ENCODE data around the gene PEA15.

The PEA15 gene

GRCh38 chr1:160260406-160261382, 55.5 kb downstream of the PEA15 start:
- in situ Hi-C loops (cut with MboI; ENCODE audit: low pct_unique_long_range_greater_than_20kb, low sequenced_read_pairs, unreplicated experiment) = no loop called here
- DNase-seq (ENCODE audit: low spot score) = no peak
- no peak for TF ChIP-seq CTCF (IDR thresholded peaks at IDR 0.05; ENCODE audit: extremely low read depth, insufficient read depth, missing control alignments)

GRCh38 chr1:160261556-160261892, 56.3 kb downstream of the PEA15 start:
- no peak for TF ChIP-seq CTCF (IDR thresholded peaks at IDR 0.05; ENCODE audit: extremely low read depth, insufficient read depth, missing control alignments)
- DNase-seq (ENCODE audit: low spot score) = peak; percentile 73
- in situ Hi-C loops (cut with MboI; ENCODE audit: low pct_unique_long_range_greater_than_20kb, low sequenced_read_pairs, unreplicated experiment) = no loop called here

- TF ChIP-seq CTCF (IDR thresholded peaks at IDR 0.05; ENCODE audit: extremely low read depth, insufficient read depth, missing control alignments) = no peak
- in situ Hi-C loops (cut with MboI; ENCODE audit: low pct_unique_long_range_greater_than_20kb, low sequenced_read_pairs, unreplicated experiment) = no loop called here
- peak; percentile 94 for DNase-seq (ENCODE audit: low spot score)
These were observed 57.0 kb downstream of the PEA15 start, which contains the start of gene DCAF8 for GRCh38 chr1:160261893-160262794. Gene DCAF8 (minus strand): TSS chr1:160262549. CDS start chr1:160244008, 18,541 bp downstream.

GRCh38 chr1:160264795-160265307, 59.7 kb downstream of the PEA15 start:
- TF ChIP-seq CTCF (IDR thresholded peaks at IDR 0.05; ENCODE audit: extremely low read depth, insufficient read depth, missing control alignments) = no peak
- no peak for DNase-seq (ENCODE audit: low spot score)
- in situ Hi-C loops (cut with MboI; ENCODE audit: low pct_unique_long_range_greater_than_20kb, low sequenced_read_pairs, unreplicated experiment) = no loop called here
